Fibroblast of skin of right quadriceps (primary cell): ENCODE data around the gene PWWP2A.
"Not testable (repeated sequence)": the region's sequence is repeated elsewhere in the genome, so short reads cannot be mapped to it uniquely, and the experiment has no call there.

Source experiments
- DNase-seq: peaks from one replicate; pipeline ENCODE4 v3.0.0-alpha.2; 2013

PWWP2A gene, protein sequence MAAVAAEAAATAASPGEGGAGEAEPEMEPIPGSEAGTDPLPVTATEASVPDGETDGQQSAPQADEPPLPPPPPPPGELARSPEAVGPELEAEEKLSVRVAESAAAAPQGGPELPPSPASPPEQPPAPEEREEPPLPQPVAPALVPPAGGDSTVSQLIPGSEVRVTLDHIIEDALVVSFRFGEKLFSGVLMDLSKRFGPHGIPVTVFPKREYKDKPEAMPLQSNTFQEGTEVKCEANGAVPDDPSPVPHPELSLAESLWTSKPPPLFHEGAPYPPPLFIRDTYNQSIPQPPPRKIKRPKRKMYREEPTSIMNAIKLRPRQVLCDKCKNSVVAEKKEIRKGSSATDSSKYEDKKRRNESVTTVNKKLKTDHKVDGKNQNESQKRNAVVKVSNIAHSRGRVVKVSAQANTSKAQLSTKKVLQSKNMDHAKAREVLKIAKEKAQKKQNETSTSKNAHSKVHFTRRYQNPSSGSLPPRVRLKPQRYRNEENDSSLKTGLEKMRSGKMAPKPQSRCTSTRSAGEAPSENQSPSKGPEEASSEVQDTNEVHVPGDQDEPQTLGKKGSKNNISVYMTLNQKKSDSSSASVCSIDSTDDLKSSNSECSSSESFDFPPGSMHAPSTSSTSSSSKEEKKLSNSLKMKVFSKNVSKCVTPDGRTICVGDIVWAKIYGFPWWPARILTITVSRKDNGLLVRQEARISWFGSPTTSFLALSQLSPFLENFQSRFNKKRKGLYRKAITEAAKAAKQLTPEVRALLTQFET

DNA sequence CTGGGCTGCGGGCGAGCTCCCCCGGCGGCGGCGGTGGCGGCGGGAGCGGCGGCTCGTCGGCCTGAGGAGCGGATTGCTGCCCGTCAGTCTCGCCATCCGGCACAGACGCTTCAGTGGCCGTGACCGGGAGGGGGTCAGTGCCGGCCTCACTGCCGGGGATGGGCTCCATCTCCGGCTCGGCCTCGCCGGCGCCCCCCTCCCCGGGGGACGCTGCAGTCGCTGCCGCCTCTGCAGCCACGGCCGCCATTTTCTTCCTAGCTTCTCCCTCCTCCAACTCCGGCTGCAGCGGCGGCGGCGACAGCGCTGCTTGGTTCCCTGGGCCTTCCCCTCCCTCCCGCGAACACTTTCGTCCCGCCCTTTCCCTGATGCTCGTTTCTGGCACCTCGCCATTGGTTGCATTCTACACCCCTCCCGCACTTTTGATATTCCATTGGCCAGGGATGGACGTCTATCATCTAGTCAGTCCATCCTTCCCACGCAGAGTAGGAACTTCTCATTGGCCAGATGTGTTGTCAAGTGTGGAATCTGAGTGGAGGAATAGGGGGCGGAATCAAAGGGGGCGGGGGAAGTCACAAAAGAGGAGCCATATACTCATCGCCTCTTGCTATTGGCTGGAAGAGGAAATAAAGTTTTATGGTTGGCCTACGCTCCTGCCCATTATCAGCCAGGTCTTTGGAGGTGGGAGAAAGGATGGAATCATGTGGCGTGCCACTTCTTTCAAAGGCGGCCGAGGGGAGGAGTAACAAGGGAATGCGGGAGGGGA is at the start of gene PWWP2A:
TSS of gene PWWP2A (minus strand) at position 309 of the 763 bp plus-strand sequence. CDS start at position 247, 62 bp downstream.
- DNase-seq = peak; percentile 100

DNA sequence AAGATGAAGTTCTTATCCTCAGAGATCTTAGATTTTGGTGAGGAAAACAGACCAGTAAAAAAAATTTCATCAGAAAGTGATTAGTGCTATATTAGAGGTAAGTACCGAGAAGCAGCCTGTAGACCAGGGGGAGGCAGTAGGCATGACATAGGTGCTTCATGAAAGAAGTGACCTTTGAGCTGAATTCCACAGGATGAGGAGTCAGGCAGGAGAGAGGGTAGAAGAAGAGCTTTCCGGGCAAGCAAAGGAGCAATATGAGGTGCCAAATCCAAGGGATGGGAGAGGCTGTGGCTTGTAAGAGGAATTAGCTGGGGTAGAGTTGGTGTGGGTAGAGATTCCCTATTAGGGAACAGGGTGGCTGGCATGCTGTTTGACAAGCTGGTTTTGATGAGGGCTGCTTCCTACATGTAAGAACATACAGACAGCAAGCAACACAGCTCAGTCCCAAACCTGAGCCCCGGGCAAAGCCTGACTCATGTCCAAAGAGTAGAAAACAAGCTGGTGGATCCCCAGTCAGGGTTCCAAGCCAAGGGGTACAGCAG is 48.4 kb upstream of the PWWP2A start:
- DNase-seq = no peak

DNA sequence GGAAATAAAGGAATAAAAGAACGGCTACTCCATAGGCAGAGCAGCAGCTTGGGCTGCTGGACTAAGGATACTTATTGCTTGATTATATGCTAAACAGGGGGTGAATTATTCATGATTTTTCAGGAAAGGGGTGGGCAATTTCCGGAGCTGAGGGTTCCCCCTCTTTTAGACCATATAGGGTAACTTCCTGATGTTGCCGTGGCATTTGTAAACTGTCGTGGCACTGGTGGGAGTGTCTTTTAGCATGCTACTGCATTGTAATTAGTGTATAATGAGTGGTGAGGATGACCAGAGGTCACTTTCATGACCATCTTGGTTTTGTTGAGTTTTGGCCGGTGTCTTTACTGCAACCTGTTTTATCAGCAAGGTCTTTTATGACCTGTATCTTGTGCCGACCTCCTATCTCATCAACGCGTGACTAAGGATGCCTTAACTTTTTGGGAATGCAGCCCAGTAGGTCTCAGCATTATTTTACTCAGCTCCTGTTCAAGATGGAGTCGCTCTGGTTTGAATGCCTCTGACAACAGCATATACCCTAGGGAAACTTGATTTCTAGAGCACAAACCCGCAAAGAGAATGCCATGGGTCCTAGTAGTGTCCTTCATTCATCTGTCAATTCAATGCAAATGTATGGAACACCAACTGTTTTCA is 47.8 kb upstream of the PWWP2A start:
- DNase-seq = no peak

DNA sequence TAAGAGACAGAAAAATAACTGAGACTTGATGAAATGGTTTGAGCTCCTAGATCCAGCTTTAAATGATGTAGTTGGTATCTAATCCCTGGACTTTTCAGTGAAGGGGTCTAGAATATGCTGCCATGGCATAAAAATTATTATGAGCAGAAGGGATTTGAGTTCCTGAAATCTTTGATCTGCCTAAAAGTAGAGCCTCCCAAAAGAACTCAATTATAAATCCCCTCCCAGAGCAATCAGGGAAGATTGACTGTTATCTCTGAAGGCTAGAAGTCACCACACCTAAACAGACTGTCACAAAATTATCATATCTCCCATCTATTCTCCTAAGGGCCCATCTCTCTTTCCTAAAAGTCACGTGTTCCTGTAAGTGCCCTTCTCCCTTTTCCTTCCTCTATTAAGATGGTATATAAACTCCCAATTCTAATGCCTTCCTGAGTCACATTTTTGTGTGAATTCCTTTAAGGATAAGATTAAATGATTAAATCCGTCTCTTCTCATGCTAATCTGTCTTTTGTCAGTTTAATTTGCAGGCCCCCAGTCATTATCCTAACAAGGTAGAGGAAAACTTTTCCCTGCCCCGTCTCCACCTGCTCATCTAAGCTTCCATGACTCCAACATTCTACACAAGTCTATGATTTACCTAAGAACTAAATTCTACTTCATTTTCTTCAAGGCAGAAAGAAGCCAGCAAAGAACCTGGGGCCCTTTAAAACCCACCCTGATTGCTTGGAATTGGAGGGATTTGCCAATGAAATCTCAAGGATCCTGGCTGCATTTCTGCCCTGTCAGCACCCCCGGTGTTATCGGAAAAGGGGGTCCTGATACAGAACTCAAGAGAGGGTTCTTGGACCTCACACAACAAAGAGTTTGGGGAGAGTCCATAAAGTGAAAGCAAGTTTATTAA is 47.1 kb upstream of the PWWP2A start:
- DNase-seq = no peak

DNA sequence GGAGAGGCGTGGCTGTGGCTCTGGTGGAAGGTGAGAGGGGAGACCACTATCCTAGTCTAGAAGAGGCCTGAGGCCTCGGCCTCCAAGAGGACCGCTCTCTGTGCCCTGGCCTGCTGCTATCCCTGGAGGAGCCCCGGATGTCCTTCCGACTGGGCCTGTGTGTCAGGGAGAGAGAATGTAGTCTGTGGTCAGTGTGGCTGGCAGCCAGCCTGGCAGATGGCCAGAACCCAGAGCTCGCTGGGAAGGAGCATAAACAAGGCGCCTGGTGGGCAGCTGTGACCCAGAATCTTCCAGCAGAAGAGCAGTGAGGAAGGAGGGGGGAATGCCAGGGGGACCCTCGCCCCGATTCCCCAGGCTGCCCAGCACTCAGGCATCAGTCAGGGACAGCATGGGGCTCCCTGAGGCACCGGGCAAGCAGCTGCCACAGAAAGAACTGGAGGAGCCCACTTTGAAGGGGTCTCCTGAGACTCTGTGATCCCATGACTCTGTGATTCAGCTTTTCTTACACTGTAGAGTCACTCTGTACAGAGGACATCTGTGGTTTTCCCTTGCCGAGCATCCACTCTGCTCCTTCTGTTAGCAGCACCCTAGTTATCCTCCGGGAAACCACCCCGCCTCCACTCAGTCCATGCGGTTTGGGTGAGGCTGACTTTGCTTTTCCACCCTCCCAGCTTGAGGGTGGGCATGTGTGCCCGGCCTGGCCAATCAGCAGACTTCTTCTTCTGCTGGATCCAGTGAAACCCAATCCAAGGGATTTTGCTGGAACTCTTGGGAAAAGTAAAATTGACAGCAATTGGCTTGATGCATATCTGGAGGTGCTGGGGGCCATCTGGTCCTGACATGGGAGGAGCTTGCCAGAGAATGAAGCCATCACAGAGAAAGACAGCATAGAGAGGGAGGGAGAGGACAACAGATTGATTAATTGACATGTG is 46.2 kb upstream of the PWWP2A start:
- DNase-seq = peak; percentile 99

DNA sequence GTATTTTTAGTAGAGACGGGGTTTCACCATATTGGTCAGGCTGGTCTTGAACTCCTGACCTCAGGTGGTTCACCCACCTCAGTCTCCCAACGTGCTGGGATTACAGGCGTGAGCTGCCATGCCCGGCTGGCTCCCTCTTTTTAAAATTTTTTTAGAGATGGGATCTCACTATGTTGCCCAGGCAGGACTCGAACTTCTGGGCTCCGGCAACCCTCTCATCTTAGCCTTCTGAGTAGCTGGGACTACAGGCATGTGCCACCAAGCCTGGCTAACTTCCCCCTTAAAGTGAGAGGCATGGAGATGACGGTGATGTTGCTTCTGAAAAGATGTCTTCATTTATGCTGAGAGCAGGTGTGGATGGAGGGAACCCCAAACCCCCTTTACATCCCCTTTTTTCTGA is 43.7 kb upstream of the PWWP2A start:
- DNase-seq = no peak

DNA sequence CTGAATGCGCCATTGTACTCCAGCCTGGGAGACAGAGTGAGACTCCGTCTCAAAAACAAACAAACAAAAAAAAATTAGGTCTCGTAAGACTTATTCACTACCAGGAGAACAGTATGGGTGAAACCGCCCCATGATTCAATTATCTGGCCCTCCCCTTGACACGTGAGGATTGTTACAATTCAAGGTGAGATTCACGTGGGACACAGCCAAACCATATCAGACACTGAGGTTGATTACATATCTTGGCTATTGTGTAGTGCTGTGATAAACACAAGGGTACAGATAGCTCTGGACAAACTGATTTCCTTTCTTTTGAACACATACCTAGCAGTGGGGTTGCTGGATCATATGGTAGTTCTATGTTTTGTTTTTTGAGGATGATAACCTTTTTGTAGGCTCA is 42.4 kb upstream of the PWWP2A start:
- DNase-seq = no peak

DNA sequence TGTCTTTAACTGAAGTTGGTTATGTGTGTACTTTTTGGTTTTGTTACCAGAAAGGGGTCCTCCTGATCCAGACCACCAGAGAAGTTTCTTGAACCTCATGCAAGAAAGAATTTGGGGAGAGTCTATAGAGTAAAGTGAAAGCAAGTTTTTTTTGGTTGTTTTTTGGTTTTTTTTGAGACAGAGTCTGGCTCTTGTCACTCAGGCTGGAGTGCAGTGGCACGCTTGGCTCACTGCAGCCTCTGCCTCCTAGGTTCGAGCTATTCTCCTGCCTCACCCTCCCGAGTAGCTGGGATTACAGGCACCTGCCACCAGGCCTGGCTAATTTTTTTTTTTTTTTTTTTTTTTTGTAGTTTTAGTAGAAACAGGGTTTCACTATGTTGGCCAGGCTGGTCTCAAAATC is 41.6 kb upstream of the PWWP2A start:
- DNase-seq = not testable (repeated sequence)

DNA sequence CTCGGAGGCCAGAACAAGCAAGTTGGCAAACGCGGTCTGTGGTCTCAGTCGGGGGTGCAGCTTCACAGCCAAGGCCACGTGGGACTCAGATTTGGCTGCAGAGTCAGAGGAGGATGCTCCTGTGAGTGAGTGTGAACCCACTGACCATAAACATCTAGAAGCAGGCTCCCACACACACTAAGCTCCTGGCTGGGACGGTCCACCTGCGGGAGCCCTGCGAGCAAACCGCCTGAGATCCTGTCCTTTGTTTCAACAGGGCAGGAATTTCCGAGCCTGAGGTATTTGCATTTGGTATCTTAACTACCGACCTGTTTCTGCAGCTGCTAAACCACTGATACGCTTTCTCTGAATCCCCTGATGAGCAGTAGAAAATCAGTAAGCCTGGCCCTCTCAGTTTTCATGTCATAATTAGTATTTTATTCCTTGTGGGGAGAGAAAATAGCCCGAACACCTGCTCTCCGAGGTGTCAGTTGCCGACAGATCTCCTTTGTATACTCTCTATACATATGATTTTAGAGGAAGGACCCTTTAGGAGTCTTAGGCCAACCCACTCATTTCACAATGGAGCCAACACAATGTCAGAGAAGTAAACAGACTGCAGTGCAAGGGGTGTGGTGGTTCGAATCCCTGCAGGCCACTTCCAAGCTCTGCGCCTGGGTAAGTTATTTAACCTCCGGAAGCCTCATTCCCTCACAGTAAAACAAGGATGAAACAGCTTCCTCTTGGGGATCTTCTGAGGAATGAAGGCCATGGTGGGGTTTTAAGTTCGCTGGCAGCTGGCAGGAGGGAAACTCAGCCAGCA is 40.9 kb upstream of the PWWP2A start:
- DNase-seq = no peak

DNA sequence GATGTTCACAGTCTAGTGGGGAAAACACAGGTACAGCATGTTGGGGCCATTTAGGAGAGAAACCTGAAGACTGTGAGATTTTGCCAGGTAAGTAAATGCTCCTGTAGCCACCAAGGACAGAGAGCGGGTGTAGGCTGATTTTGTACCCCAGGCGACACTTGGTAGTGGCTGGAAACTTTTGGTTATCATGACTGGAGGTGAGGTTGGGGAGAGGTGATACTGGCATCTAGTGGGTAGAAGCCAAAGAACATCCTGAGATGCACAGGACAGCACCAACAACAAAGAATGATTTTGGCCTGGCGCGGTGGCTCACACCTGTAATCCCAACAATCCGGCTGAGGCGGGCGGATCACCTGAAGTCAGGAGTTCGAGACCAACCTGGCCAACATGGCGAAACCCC is 38.8 kb upstream of the PWWP2A start:
- DNase-seq = no peak

DNA sequence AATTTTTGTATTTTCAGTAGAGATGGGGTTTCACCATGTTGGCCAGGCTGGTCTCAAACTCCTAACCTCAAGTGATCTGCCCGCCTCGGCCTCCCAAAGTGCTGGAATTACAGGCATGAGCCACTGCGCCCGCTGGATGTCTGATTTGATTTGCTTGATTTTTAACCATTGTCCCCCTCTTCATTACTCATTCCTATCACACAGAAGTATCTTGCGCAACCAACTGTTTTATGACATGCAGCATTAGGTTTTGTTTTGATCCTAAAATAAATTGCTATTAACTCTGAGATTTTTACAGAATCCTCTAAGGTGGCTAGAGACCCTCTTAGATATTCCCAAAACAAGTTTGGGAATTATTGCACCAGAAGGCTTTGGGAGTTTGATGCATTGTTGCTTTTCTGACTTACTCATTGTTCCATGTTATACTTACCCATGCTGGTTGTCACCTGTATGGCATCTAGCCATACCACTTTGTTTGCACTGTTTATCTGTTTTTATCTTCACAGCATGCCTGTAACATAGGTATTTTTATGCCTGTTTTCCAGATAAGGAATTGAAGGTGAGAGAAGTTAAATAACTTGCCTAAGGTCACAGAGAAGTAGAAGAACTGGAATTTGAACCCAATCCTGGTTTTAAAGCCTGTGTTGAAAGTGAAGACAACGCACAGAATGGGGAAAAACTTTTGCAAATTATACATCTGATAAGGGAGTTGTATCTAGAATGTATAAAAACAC is 35.9 kb upstream of the PWWP2A start:
- DNase-seq = peak; percentile 24

DNA sequence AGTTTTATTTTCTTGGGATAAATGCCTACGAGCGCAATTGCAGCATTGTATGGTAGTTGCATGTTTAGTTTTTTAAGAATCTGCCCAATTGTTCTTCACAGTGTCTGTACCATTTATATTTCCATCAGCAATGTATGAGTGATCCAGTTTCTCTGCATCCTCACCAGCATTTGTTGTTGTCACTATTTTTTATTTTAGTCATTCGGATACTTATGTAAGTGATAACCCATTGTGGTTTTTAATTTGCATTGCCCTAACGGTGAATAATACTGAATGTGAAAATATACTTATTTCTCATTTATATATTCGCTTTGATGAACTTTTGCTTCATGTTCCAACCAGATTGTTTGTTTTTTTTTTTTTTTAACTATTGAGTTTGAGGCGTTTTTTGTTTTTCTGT is 33.7 kb upstream of the PWWP2A start:
- DNase-seq = no peak

DNA sequence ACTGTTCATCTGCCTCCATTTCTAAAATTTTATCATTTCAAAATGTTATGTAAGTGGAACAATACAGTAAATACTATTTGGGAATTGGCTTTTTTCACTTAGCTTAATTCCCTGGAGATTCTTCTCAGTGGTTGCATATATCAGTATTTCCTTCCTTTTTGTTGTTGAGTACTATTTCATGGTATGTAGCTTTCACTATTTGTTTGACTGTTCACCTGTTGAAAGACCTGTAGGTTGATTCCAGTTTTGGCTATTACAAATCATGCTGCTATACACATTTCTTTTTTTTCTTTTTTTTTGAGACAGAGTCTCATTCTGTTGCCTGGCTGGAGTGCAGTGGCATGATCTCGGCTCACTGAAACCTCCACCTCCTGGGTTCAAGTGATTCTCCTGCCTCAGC is 33.0 kb upstream of the PWWP2A start:
- DNase-seq = no peak

DNA sequence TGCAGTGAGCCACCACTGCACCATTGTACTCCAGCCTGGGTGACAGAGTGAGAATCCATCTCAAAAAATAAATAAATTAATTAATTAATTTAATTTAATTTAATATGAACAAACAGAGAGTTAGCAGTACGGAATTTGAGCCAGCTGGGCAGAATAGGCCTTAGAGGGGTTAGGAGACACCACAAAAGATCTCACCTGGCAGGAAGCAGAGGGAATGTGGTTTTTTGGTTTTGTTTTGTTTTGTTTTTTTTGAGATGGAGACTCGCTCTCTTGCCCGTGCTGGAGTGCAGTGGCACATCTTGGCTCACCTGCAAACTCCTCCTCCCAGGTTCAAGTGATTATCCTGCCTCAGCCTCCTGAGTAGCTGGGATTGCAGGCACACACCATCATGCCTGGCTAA is 31.8 kb upstream of the PWWP2A start:
- no peak for DNase-seq

DNA sequence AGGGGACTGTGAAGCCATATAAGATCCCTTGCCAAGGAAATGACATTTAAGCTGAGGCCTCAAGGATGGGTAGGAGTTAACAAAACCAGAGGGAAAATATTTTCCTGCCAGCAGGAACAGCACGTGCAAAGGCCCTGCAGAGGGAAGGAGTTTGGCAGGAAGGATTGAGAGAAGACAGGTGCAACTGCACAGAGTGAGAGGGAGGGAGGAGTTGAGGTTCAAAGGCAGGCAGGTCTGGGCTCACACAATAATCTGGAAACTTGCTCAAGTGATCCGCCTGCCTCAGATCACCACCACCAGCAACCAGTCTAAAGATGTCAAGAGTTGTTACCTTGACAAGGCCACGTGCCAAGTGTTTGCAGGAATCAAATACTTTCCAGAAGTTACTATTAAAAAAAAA is 31.1 kb upstream of the PWWP2A start:
- no peak for DNase-seq

DNA sequence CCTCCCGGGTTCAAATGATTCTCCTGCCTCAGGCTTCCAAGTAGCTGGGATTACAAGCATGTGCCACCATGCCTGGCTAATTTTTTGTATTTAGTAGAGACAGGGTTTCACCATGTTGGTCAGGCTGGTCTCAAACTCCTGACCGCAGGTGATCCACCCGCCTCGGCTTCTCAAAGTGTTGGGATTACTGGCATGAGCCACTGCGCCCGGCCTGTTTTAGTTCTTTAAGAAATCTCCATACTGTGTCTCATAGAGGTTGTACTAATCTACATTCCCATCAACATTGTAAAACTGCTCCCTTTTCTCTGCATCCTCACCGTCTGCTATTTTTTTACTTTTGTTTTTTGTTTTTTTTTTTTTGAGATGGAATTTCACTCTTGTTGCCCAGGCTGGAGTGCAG is 25.2 kb upstream of the PWWP2A start:
- not testable (repeated sequence) for DNase-seq

DNA sequence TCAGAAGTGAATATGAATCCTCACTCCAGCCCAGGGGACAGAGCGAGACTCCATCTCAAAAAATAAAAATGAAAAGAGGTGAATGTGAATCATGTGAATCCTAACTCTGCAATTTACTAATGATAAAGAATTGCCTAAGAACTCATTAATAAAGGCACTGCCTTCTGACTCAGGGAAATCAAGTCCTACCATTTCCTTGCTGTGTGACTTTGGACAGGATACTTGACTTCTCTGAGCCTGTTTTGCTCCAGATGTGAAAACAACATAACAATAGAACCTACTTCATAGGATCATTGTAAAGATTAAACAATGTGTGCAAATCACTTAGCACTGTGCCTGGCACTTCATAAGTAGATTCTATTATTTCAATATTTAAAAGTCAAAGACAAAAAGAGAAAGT is 15.1 kb upstream of the PWWP2A start:
- DNase-seq = no peak

DNA sequence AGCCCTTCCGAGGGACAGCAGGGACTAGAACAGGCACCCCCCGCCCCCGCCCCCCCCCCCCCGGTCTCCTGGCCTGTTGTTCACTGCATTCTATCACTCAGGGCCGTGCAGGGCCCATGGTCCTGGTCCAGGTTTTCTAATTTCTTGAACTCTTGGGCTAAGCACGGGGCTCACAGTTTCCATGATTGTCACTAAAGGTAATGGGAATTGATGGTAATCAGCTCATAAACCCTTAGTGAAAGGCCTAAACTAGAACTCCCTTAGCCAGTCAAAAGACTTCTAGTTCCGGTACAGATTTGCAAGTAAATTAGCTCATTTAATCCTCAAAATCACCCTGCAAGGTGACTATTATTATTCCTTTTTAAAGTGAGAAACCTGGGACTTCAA is 14.7 kb upstream of the PWWP2A start:
- no peak for DNase-seq
